ENCODE data around the gene KRTAP19-8.

The KRTAP19-8 gene

GRCh38 chr21:31043471-31043870, 5.2 kb upstream of the KRTAP19-8 start:
- no peaks in the 10 kb centered on the region for H3K4me1 ChIP-seq (ENCODE audit: control insufficient read depth, insufficient read depth, low read length)
- no peak overlapping the region for H3K27ac ChIP-seq (ENCODE audit: low read depth, low read length)
- no peak overlapping the region for H3K4me3 ChIP-seq (ENCODE audit: low read depth, low read length)
- no peaks in the 10 kb centered on the region for H3K36me3 ChIP-seq (ENCODE audit: control insufficient read depth, insufficient read depth, low read length)
- H3K9ac ChIP-seq (ENCODE audit: low read length) = no peak overlapping the region
- H3K27me3 ChIP-seq (ENCODE audit: control insufficient read depth, insufficient read depth, low read length) = no peaks in the 10 kb centered on the region
- H3K9me3 ChIP-seq (ENCODE audit: control insufficient read depth, insufficient read depth, low read depth, low read length) = no peaks in the 10 kb centered on the region

- Histone ChIP-seq H3K4me3 (ENCODE audit: low read depth, low read length) (no peak overlapping the region), H3K36me3 (ENCODE audit: control insufficient read depth, insufficient read depth, low read length) (no peaks in the 10 kb centered on the region), H3K4me1 (ENCODE audit: control insufficient read depth, insufficient read depth, low read length) (no peaks in the 10 kb centered on the region), H3K27me3 (ENCODE audit: control insufficient read depth, insufficient read depth, low read length) (no peaks in the 10 kb centered on the region), H3K9me3 (ENCODE audit: control insufficient read depth, insufficient read depth, low read depth, low read length) (no peaks in the 10 kb centered on the region), H3K9ac (ENCODE audit: low read length) (no peak overlapping the region), H3K27ac (ENCODE audit: low read depth, low read length) (no peak overlapping the region)
Observed at GRCh38 chr21:31042080-31042464, 3.8 kb upstream of the KRTAP19-8 start.

- Histone ChIP-seq H3K36me3 (ENCODE audit: control insufficient read depth, insufficient read depth, low read length) (no peaks in the 10 kb centered on the region), H3K9me3 (ENCODE audit: control insufficient read depth, insufficient read depth, low read depth, low read length) (no peaks in the 10 kb centered on the region), H3K4me3 (ENCODE audit: low read depth, low read length) (no peak overlapping the region), H3K27me3 (ENCODE audit: control insufficient read depth, insufficient read depth, low read length) (no peaks in the 10 kb centered on the region), H3K4me1 (ENCODE audit: control insufficient read depth, insufficient read depth, low read length) (no peaks in the 10 kb centered on the region), H3K9ac (ENCODE audit: low read length) (no peak overlapping the region), H3K27ac (ENCODE audit: low read depth, low read length) (no peak overlapping the region)
Observed at GRCh38 chr21:31041295-31042079, 3.2 kb upstream of the KRTAP19-8 start.

- H3K27me3 ChIP-seq (ENCODE audit: control insufficient read depth, insufficient read depth, low read length) = no peaks in the 10 kb centered on the region
- no peaks in the 10 kb centered on the region for H3K36me3 ChIP-seq (ENCODE audit: control insufficient read depth, insufficient read depth, low read length)
- H3K4me1 ChIP-seq (ENCODE audit: control insufficient read depth, insufficient read depth, low read length) = no peaks in the 10 kb centered on the region
- H3K9ac ChIP-seq (ENCODE audit: low read length) = no peak overlapping the region
- H3K4me3 ChIP-seq (ENCODE audit: low read depth, low read length) = no peak overlapping the region
- no peaks in the 10 kb centered on the region for H3K9me3 ChIP-seq (ENCODE audit: control insufficient read depth, insufficient read depth, low read depth, low read length)
- no peak overlapping the region for H3K27ac ChIP-seq (ENCODE audit: low read depth, low read length)
Observed at GRCh38 chr21:31034378-31034777, 3.9 kb downstream of the KRTAP19-8 start.

- Histone ChIP-seq H3K4me3 (ENCODE audit: low read depth, low read length) (no peak overlapping the region), H3K9ac (ENCODE audit: low read length) (no peak overlapping the region), H3K9me3 (ENCODE audit: control insufficient read depth, insufficient read depth, low read depth, low read length) (no peaks in the 10 kb centered on the region), H3K4me1 (ENCODE audit: control insufficient read depth, insufficient read depth, low read length) (no peaks in the 10 kb centered on the region), H3K27me3 (ENCODE audit: control insufficient read depth, insufficient read depth, low read length) (no peaks in the 10 kb centered on the region), H3K36me3 (ENCODE audit: control insufficient read depth, insufficient read depth, low read length) (no peaks in the 10 kb centered on the region), H3K27ac (ENCODE audit: low read depth, low read length) (no peak overlapping the region)
Observed at GRCh38 chr21:31030367-31031106, 7.7 kb downstream of the KRTAP19-8 start.

- no peaks in the 10 kb centered on the region for H3K27me3 ChIP-seq (ENCODE audit: control insufficient read depth, insufficient read depth, low read length)
- no peak overlapping the region for H3K9ac ChIP-seq (ENCODE audit: low read length)
- H3K4me3 ChIP-seq (ENCODE audit: low read depth, low read length) = no peak overlapping the region
- no peak overlapping the region for H3K27ac ChIP-seq (ENCODE audit: low read depth, low read length)
- no peaks in the 10 kb centered on the region for H3K4me1 ChIP-seq (ENCODE audit: control insufficient read depth, insufficient read depth, low read length)
- H3K36me3 ChIP-seq (ENCODE audit: control insufficient read depth, insufficient read depth, low read length) = no peaks in the 10 kb centered on the region
- H3K9me3 ChIP-seq (ENCODE audit: control insufficient read depth, insufficient read depth, low read depth, low read length) = no peaks in the 10 kb centered on the region
Observed at GRCh38 chr21:31023680-31024079, 14.6 kb downstream of the KRTAP19-8 start.

GRCh38 chr21:31022306-31022705, 16.0 kb downstream of the KRTAP19-8 start:
- H3K36me3 ChIP-seq (ENCODE audit: control insufficient read depth, insufficient read depth, low read length) = no peaks in the 10 kb centered on the region
- H3K27me3 ChIP-seq (ENCODE audit: control insufficient read depth, insufficient read depth, low read length) = no peaks in the 10 kb centered on the region
- H3K9me3 ChIP-seq (ENCODE audit: control insufficient read depth, insufficient read depth, low read depth, low read length) = no peaks in the 10 kb centered on the region
- no peaks in the 10 kb centered on the region for H3K4me1 ChIP-seq (ENCODE audit: control insufficient read depth, insufficient read depth, low read length)
- H3K4me3 ChIP-seq (ENCODE audit: low read depth, low read length) = no peak overlapping the region
- H3K9ac ChIP-seq (ENCODE audit: low read length) = no peak overlapping the region
- no peak overlapping the region for H3K27ac ChIP-seq (ENCODE audit: low read depth, low read length)

GRCh38 chr21:31018232-31018631, 20.0 kb downstream of the KRTAP19-8 start:
- no peaks in the 10 kb centered on the region for H3K4me1 ChIP-seq (ENCODE audit: control insufficient read depth, insufficient read depth, low read length)
- H3K9ac ChIP-seq (ENCODE audit: low read length) = no peak overlapping the region
- H3K27ac ChIP-seq (ENCODE audit: low read depth, low read length) = no peak overlapping the region
- H3K9me3 ChIP-seq (ENCODE audit: control insufficient read depth, insufficient read depth, low read depth, low read length) = no peaks in the 10 kb centered on the region
- no peak overlapping the region for H3K4me3 ChIP-seq (ENCODE audit: low read depth, low read length)
- no peaks in the 10 kb centered on the region for H3K36me3 ChIP-seq (ENCODE audit: control insufficient read depth, insufficient read depth, low read length)
- H3K27me3 ChIP-seq (ENCODE audit: control insufficient read depth, insufficient read depth, low read length) = no peaks in the 10 kb centered on the region

GRCh38 chr21:31014891-31015290, 23.4 kb downstream of the KRTAP19-8 start:
- no peak overlapping the region for H3K9ac ChIP-seq (ENCODE audit: low read length)
- no peaks in the 10 kb centered on the region for H3K27me3 ChIP-seq (ENCODE audit: control insufficient read depth, insufficient read depth, low read length)
- H3K4me3 ChIP-seq (ENCODE audit: low read depth, low read length) = no peak overlapping the region
- no peaks in the 10 kb centered on the region for H3K36me3 ChIP-seq (ENCODE audit: control insufficient read depth, insufficient read depth, low read length)
- H3K9me3 ChIP-seq (ENCODE audit: control insufficient read depth, insufficient read depth, low read depth, low read length) = no peaks in the 10 kb centered on the region
- no peak overlapping the region for H3K27ac ChIP-seq (ENCODE audit: low read depth, low read length)
- H3K4me1 ChIP-seq (ENCODE audit: control insufficient read depth, insufficient read depth, low read length) = no peaks in the 10 kb centered on the region

- no peak overlapping the region for H3K4me3 ChIP-seq (ENCODE audit: low read depth, low read length)
- no peaks in the 10 kb centered on the region for H3K36me3 ChIP-seq (ENCODE audit: control insufficient read depth, insufficient read depth, low read length)
- H3K27ac ChIP-seq (ENCODE audit: low read depth, low read length) = no peak overlapping the region
- H3K4me1 ChIP-seq (ENCODE audit: control insufficient read depth, insufficient read depth, low read length) = no peaks in the 10 kb centered on the region
- H3K9me3 ChIP-seq (ENCODE audit: control insufficient read depth, insufficient read depth, low read depth, low read length) = no peaks in the 10 kb centered on the region
- H3K27me3 ChIP-seq (ENCODE audit: control insufficient read depth, insufficient read depth, low read length) = no peaks in the 10 kb centered on the region
- H3K9ac ChIP-seq (ENCODE audit: low read length) = no peak overlapping the region
Observed at GRCh38 chr21:31012133-31013089, 25.9 kb downstream of the KRTAP19-8 start.

Data from HUES6 (cell line).